HFFc6 (cell line): ENCODE measurements around the gene KCNG2. TPM values are rescaled to one million over a fixed set of nuclear protein-coding genes. Genes with fewer than 3 reads are reported as not detected.

Experiments
- DNase-seq: peaks from one replicate; pipeline ENCODE4 v3.0.0-alpha.2; 2018
- H3K27ac Mint-ChIP-seq: 2 replicates; pipeline ENCODE4 v1.8.0; 2020; ENCODE audit warnings: mild to moderate bottlenecking, mixed read lengths
- H3K27me3 Mint-ChIP-seq: 2 replicates; pipeline ENCODE4 v1.8.0; 2021; ENCODE audit warnings: mild to moderate bottlenecking, moderate library complexity, mixed read lengths; ENCODE audit not compliant: insufficient read depth
- H3K36me3 Mint-ChIP-seq: 2 replicates; pipeline ENCODE4 v1.8.0; 2021; ENCODE audit warnings: low read depth, mixed read lengths
- H3K4me1 Mint-ChIP-seq: 2 replicates; pipeline ENCODE4 v1.8.0; 2020; ENCODE audit warnings: low read depth, mixed read lengths
- H3K4me3 Mint-ChIP-seq: 2 replicates; pipeline ENCODE4 v1.8.0; 2020; ENCODE audit warnings: mild to moderate bottlenecking, moderate library complexity, mixed read lengths
- H3K9me3 Mint-ChIP-seq: 2 replicates; pipeline ENCODE4 v1.8.0; 2020; ENCODE audit warnings: mild to moderate bottlenecking, mixed read lengths
- total RNA-seq, 6 experiments: library from RNA; stranded (reverse); fragmentation: NEBNext Ultra II Directional; extraction: Animal tissue kit (Norgen Biotek cat#: 25700); gene quantifications; 2 replicates in 1 of 6; 3 replicates in 5 of 6; pipeline ENCODE4 v1.2.3, GENCODE V29; 2021
- TF ChIP-seq, protein P1 (sequence below): fragments of 200-600 bp; sonication (generic); IDR thresholded peaks from 2 replicates; pipeline ENCODE4 v1.5.0; 2021; ENCODE audit warnings: antibody characterized with exemption, mild to moderate bottlenecking

KCNG2 gene
- total RNA-seq, 6 experiments from 2014 or later, result not detected

DNA sequence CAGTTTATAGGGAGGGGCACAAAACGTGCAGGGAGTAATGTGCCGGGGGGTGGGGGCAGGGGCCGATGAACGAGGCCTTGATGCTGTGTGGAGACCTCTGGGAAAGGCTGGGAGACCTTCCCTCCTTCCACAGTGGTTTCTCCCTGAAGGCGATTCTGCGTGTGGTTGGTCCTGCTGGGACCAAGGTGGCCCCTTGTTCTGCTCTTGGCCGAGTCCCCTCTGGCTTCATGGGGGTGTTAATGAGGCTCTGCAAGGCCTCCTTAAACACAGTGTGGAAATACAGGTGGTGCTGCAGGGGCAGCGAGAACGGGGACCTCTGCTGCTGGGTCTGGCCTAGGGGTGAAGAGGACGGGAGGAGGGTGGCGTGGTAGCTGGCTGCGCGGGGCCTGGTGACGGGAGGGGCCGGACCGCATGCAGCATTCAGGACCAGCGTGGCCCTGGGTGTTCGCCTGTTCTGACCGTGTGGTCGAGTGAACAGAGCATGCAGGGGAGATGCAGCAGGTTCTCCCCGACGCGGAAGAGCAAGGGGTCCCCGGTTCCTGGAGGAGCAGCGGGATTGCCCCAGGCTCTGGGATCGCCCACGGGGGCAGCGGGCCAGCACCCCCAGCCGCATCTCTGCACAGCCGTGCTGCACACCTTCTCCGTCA, 42.1 kb upstream of the KCNG2 start:
- Mint-ChIP-seq H3K4me3 (no peak overlapping the region), H3K27me3 (no peaks in the 10 kb centered on the region; the same call in 1 of the 2 replicates), H3K36me3 (peaks cover 12% of the 10 kb centered on the region), H3K9me3 (no peaks in the 10 kb centered on the region), H3K27ac (no peak overlapping the region), H3K4me1 (no peaks in the 10 kb centered on the region)
- no peak for DNase-seq
- TF ChIP-seq, protein P1, sequence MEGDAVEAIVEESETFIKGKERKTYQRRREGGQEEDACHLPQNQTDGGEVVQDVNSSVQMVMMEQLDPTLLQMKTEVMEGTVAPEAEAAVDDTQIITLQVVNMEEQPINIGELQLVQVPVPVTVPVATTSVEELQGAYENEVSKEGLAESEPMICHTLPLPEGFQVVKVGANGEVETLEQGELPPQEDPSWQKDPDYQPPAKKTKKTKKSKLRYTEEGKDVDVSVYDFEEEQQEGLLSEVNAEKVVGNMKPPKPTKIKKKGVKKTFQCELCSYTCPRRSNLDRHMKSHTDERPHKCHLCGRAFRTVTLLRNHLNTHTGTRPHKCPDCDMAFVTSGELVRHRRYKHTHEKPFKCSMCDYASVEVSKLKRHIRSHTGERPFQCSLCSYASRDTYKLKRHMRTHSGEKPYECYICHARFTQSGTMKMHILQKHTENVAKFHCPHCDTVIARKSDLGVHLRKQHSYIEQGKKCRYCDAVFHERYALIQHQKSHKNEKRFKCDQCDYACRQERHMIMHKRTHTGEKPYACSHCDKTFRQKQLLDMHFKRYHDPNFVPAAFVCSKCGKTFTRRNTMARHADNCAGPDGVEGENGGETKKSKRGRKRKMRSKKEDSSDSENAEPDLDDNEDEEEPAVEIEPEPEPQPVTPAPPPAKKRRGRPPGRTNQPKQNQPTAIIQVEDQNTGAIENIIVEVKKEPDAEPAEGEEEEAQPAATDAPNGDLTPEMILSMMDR, result no peak

DNA sequence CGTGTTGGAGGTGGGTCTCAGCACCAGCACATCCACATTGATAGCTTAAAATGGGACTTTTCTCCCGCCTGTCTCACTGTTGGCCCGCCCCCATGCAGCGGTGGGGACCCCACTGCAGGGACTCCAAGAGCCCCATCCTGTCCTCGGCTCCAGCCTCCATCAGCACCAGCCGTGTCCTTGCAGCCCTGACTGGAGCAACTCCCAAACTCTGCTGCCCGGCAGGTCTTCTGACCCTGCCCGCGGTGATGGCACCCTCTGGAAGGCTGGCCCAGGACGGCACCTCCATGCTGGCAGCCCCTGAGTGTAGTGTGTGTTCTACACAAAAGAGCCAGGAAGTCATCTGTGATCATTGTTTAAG, 41.6 kb upstream of the KCNG2 start:
- H3K36me3 Mint-ChIP-seq, result peaks cover 12% of the 10 kb centered on the region
- no peak overlapping the region for H3K27ac Mint-ChIP-seq
- no peak for DNase-seq
- H3K27me3 Mint-ChIP-seq, result no peaks in the 10 kb centered on the region; the same call in 1 of the 2 replicates
- H3K9me3 Mint-ChIP-seq, result no peaks in the 10 kb centered on the region
- TF ChIP-seq, protein P1, result no peak
- no peak overlapping the region for H3K4me3 Mint-ChIP-seq
- no peaks in the 10 kb centered on the region for H3K4me1 Mint-ChIP-seq

DNA sequence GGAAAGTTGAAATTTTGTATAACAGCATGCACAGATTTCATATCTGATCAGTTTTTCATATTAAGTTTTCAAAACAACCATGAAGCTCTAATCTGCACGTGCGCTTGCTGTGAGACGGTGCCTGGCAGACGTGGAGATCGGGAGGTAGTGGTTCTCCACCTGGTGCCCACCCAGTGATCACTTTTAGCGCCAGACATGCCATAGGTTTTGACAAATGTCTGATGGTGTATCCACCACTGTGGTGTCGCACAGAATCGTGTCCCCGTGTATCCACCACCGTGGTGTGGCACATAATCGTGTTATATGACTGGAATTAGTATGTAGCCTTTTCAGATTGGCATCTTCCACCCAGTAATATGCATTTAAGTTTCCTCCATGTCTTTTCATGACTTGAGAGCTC, 40.9 kb upstream of the KCNG2 start:
- Mint-ChIP-seq H3K27ac (no peak overlapping the region), H3K27me3 (no peaks in the 10 kb centered on the region; the same call in 1 of the 2 replicates)
- DNase-seq, result no peak

DNA sequence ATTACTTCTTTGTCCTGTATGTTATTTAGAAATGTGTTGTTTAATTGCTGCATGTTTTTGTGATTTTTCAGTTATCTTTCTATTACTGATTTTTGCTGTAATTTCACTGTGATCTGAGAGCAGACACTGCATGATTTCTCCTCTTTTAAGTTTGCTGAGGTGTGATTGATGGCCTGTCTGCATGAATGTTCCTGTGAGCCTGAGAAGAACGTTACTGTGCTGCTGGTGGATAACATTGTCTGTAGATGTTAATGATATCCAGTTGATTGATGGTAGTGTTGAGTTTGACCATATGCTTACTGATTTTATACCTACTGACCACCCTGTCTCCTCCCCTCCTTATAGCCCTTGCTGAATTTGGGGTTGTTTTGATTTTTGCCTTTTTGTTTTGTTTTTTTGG, 37.4 kb upstream of the KCNG2 start:
- no peak for DNase-seq
- H3K27me3 Mint-ChIP-seq, result no peaks in the 10 kb centered on the region; the same call in 1 of the 2 replicates
- H3K9me3 Mint-ChIP-seq, result no peaks in the 10 kb centered on the region; the same call in 1 of the 2 replicates
- H3K4me1 Mint-ChIP-seq, result no peaks in the 10 kb centered on the region; the same call in 1 of the 2 replicates
- TF ChIP-seq, protein P1, result no peak
- no peak overlapping the region for H3K4me3 Mint-ChIP-seq
- peaks cover 2% of the 10 kb centered on the region for H3K36me3 Mint-ChIP-seq
- H3K27ac Mint-ChIP-seq, result no peak overlapping the region

More for the DNA sequence above, 40.9 kb upstream of the KCNG2 start:
- Mint-ChIP-seq H3K4me3 (no peak overlapping the region), H3K9me3 (no peaks in the 10 kb centered on the region), H3K36me3 (peaks cover 12% of the 10 kb centered on the region), H3K4me1 (no peaks in the 10 kb centered on the region)
- TF ChIP-seq, protein P1, result no peak

DNA sequence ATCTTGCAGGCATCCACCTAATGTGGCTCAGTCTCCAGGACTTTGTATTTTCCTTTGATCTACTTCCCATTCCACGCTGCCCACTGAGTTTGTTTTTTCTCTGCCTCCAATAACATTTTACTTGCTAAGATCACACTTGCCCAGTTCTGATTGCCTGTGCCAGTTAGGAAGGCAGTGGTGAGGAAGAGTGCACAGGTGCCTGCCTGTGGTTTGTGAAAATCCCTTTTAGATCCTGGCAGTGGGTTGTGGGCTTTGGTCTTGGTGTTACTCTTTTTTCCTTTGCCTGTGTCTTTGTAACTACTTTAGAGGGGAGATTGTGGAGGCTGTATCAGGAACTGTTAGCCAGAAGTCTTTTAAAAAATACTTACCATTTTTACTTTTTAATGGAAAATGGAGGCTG, 36.9 kb upstream of the KCNG2 start:
- Mint-ChIP-seq H3K27me3 (no peaks in the 10 kb centered on the region; the same call in none of the 2 replicates), H3K4me1 (peaks cover 5% of the 10 kb centered on the region), H3K27ac (no peak overlapping the region), H3K9me3 (no peaks in the 10 kb centered on the region; the same call in 1 of the 2 replicates), H3K4me3 (no peak overlapping the region), H3K36me3 (no peaks in the 10 kb centered on the region; the same call in 1 of the 2 replicates)
- no peak for DNase-seq
- TF ChIP-seq, protein P1, result no peak
